Osteoblast (primary cell): Measurements from ENCODE around the gene CRYBG2. TPM values are rescaled to one million over a fixed set of nuclear protein-coding genes. Genes with fewer than 3 reads are reported as not detected.

Source experiments
- DNase-seq: peaks from one replicate; pipeline ENCODE4 v3.0.0; 2011; ENCODE audit warnings: low spot score, mixed read lengths; ENCODE audit not compliant: insufficient read length; ENCODE audit errors: missing footprints
- H2AFZ ChIP-seq: 2 replicates; pipeline ENCODE4 v1.6.0; 2011; ENCODE audit warnings: mild to moderate bottlenecking, low read length
- H3K27ac ChIP-seq: 2 replicates; pipeline ENCODE4 v1.5.1; 2011; ENCODE audit warnings: mild to moderate bottlenecking, low read depth, low read length, moderate library complexity
- H3K27me3 ChIP-seq: 2 replicates; pipeline ENCODE4 v1.6.0; 2012; ENCODE audit warnings: mild to moderate bottlenecking, control low read depth, inconsistent platforms, low read length, moderate library complexity; ENCODE audit not compliant: insufficient read depth
- H3K36me3 ChIP-seq: 2 replicates; pipeline ENCODE4 v1.5.1; 2011; ENCODE audit warnings: mild to moderate bottlenecking, low read length, control low read depth, moderate library complexity; ENCODE audit not compliant: insufficient read depth
- H3K4me1 ChIP-seq: 2 replicates; pipeline ENCODE4 v1.5.1; 2011; ENCODE audit warnings: mild to moderate bottlenecking, low read length, control low read depth, moderate library complexity; ENCODE audit not compliant: insufficient read depth
- H3K4me2 ChIP-seq: 2 replicates; pipeline ENCODE4 v1.6.0; 2011; ENCODE audit warnings: mild to moderate bottlenecking, low read length; ENCODE audit not compliant: insufficient read depth
- H3K4me3 ChIP-seq: fragments of 200-600 bp; sonication (generic); 3 replicates; pipeline ENCODE4 v1.5.1; 2012; ENCODE audit warnings: mild to moderate bottlenecking, low read length, inconsistent platforms; ENCODE audit not compliant: insufficient read depth
- H3K79me2 ChIP-seq: 2 replicates; pipeline ENCODE4 v1.6.0; 2012; ENCODE audit warnings: mild to moderate bottlenecking, low read length, control low read depth, inconsistent platforms; ENCODE audit not compliant: insufficient read depth
- H3K9me3 ChIP-seq: 2 replicates; pipeline ENCODE4 v1.5.1; 2011; ENCODE audit warnings: low read depth, low read length, control low read depth
- H4K20me1 ChIP-seq: 2 replicates; pipeline ENCODE4 v1.6.0; 2012; ENCODE audit warnings: mild to moderate bottlenecking, low read length, control low read depth; ENCODE audit not compliant: insufficient read depth
- total RNA-seq: library from RNA; depleted of rRNA; stranded (reverse); fragments of >200 nt; gene quantifications from 2 replicates; pipeline ENCODE4 v1.2.3, GENCODE V29; 2012
- TF ChIP-seq, protein P1 (sequence below): IDR thresholded peaks from 2 replicates; pipeline ENCODE4 v1.5.1; 2011; ENCODE audit warnings: mild to moderate bottlenecking, low read depth, low read length, moderate library complexity; ENCODE audit errors: extremely low read depth

Gene CRYBG2
- total RNA-seq, 1 donor, result not detected

DNA sequence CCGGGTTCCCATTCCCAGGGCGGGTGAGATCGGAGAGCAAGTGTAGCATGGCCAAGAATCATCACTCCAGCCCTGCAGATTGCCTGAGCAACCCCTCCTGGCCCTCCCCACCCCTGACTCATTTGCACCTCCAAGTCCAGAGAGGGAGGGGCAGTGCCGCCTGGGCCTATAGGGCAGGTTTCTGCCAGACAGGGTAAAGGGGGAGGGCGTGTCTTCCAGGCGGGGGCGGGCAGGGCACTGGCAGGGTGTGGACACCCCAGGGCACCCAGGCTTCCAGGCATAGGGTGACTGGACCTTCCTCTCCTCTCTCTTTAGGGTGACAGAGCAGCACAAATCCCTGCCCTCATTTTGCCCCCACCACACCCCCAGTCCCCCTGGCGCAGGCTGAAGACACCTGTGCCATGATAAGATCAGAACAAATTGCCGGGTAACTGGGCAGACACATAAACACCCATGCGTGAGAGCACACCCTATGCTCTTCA lies 3.2 kb upstream of the CRYBG2 start:
- H3K4me1 ChIP-seq, result peaks cover 2% of the 10 kb centered on the region
- TF ChIP-seq, protein P1, sequence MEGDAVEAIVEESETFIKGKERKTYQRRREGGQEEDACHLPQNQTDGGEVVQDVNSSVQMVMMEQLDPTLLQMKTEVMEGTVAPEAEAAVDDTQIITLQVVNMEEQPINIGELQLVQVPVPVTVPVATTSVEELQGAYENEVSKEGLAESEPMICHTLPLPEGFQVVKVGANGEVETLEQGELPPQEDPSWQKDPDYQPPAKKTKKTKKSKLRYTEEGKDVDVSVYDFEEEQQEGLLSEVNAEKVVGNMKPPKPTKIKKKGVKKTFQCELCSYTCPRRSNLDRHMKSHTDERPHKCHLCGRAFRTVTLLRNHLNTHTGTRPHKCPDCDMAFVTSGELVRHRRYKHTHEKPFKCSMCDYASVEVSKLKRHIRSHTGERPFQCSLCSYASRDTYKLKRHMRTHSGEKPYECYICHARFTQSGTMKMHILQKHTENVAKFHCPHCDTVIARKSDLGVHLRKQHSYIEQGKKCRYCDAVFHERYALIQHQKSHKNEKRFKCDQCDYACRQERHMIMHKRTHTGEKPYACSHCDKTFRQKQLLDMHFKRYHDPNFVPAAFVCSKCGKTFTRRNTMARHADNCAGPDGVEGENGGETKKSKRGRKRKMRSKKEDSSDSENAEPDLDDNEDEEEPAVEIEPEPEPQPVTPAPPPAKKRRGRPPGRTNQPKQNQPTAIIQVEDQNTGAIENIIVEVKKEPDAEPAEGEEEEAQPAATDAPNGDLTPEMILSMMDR, result no peak
- H3K79me2 ChIP-seq, result no peaks in the 10 kb centered on the region
- H3K4me2 ChIP-seq, result no peak overlapping the region
- no peak overlapping the region for H3K27ac ChIP-seq
- H3K9me3 ChIP-seq, result no peaks in the 10 kb centered on the region
- no peaks in the 10 kb centered on the region for H3K36me3 ChIP-seq
- H3K4me3 ChIP-seq, result no peak overlapping the region
- H2AFZ ChIP-seq, result no peak overlapping the region
- no peaks in the 10 kb centered on the region for H4K20me1 ChIP-seq
- peak; percentile 62 for DNase-seq
- peaks cover 58% of the 10 kb centered on the region for H3K27me3 ChIP-seq

DNA sequence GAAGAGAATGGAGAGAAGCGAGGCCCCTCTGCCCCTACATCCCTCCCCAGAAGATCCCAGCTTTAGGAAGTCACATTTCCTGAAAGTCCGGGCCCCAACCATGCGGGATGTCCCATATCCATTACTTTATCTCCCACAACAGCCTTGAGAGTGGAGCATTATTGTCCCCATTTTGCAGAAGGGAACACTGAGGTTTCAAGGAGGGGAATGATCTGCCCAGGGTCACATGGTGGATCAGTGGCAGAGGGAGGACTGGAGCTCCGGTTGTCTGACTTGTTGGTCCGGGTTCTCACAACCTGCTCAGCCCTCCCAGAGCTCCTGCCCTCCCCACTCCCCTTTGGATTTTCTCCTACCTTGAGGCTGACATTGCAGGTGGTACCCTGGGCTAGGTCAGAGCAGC lies 2.2 kb upstream of the CRYBG2 start:
- H3K27me3 ChIP-seq, result peaks cover 49% of the 10 kb centered on the region

GRCh38 chr1:26354972-26355371 lies 1.0 kb upstream of the CRYBG2 start:
- Histone ChIP-seq H3K36me3 (no peaks in the 10 kb centered on the region), H3K4me1 (peaks cover 17% of the 10 kb centered on the region), H3K27ac (no peak overlapping the region), H3K4me2 (no peak overlapping the region), H3K79me2 (no peaks in the 10 kb centered on the region), H2AFZ (no peak overlapping the region), H3K9me3 (no peaks in the 10 kb centered on the region), H3K27me3 (peaks cover 37% of the 10 kb centered on the region), H3K4me3 (no peak overlapping the region), H4K20me1 (no peaks in the 10 kb centered on the region)
- no peak for DNase-seq
- TF ChIP-seq, protein P1, result no peak

More for the DNA sequence above, 2.2 kb upstream of the CRYBG2 start:
- Histone ChIP-seq H4K20me1 (no peaks in the 10 kb centered on the region), H3K9me3 (no peaks in the 10 kb centered on the region), H3K4me2 (no peak overlapping the region), H2AFZ (no peak overlapping the region), H3K79me2 (no peaks in the 10 kb centered on the region), H3K27ac (no peak overlapping the region), H3K4me3 (no peak overlapping the region), H3K36me3 (no peaks in the 10 kb centered on the region), H3K4me1 (peaks cover 12% of the 10 kb centered on the region)
- TF ChIP-seq, protein P1, result no peak
- DNase-seq, result no peak

GRCh38 chr1:26353210-26353859 lies 595 bp downstream of the CRYBG2 start:
- H3K36me3 ChIP-seq, result no peaks in the 10 kb centered on the region
- no peak overlapping the region for H3K27ac ChIP-seq
- H3K4me3 ChIP-seq, result no peak overlapping the region
- H3K27me3 ChIP-seq, result peaks cover 21% of the 10 kb centered on the region
- H4K20me1 ChIP-seq, result no peaks in the 10 kb centered on the region
- no peak for DNase-seq
- H3K79me2 ChIP-seq, result no peaks in the 10 kb centered on the region
- TF ChIP-seq, protein P1, result no peak
- H3K4me2 ChIP-seq, result no peak overlapping the region
- H3K4me1 ChIP-seq, result peaks cover 22% of the 10 kb centered on the region
- H2AFZ ChIP-seq, result no peak overlapping the region
- H3K9me3 ChIP-seq, result no peaks in the 10 kb centered on the region
